Mononuclear cell (primary cell): ENCODE results near the gene EXOC3L1. TPM values are rescaled to one million over a fixed set of nuclear protein-coding genes. Genes with fewer than 3 reads are reported as not detected.
A peak's percentile ranks its signal among the peaks of the same experiment; 100 is the strongest.

Experiments
- H3K27me3 ChIP-seq: 2 replicates; pipeline ENCODE4 v1.6.0; 2011; ENCODE audit warnings: low read length, control low read depth; ENCODE audit not compliant: insufficient read depth
- H3K4me1 ChIP-seq: 2 replicates; pipeline ENCODE4 v1.5.1; 2011; ENCODE audit warnings: mild to moderate bottlenecking, low read length, control low read depth; ENCODE audit not compliant: insufficient read depth
- H3K4me3 ChIP-seq: 2 replicates; pipeline ENCODE4 v1.5.1; 2011; ENCODE audit warnings: mild to moderate bottlenecking, low read length, moderate library complexity
- H3K9me3 ChIP-seq: 2 replicates; pipeline ENCODE4 v1.5.1; 2011; ENCODE audit warnings: low read depth, mild to moderate bottlenecking, control low read depth, low read length
- total RNA-seq: library from RNA; depleted of rRNA; stranded (reverse); fragments of >200 nt; gene quantifications from one replicate; pipeline ENCODE4 v1.2.3, GENCODE V29; 2012

The EXOC3L1 gene
- total RNA-seq, 1 donor: 0.42 TPM

DNA sequence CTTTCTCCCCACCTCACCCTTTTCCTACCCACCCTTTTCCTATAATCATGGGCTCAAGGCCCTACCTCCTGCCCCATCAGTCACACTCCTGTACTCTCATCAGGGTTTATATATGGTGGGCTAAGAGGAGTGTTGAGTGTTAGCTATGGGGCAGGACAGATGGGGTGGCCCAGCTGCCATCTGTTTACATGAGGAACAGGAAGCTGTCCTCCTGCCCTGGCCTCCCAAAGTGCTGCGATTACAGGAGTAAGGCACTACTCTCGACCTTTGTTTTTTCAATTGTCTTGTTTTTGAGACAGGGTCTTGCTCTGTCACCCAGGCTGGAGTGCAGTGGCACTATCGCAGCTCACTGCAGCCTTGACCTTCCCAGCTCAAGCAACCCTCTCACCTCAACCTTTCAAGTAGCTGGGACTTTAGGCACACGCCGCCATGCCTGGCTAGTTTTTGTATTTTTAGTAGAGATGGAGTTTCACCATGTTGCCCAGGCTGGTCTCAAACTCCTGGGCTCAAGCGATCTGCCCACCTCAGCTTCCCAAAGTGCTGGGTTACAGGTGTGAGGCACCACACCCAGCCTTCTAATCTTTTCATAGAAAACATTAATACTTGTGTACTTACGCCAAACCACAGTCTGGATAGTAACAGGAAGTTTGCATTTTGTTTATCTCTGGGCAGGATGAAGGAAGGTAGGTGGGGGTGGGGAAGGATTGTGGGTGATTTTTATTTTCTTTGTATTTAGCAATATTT, 31.9 kb downstream of the EXOC3L1 start:
- Histone ChIP-seq H3K9me3 (no peaks in the 10 kb centered on the region), H3K4me1 (peaks cover 78% of the 10 kb centered on the region), H3K4me3 (no peak overlapping the region), H3K27me3 (peaks cover 20% of the 10 kb centered on the region)

GRCh38 chr16:67157106-67157748, 32.7 kb downstream of the EXOC3L1 start:
- Histone ChIP-seq H3K4me3 (no peak overlapping the region), H3K9me3 (no peaks in the 10 kb centered on the region), H3K27me3 (peaks cover 11% of the 10 kb centered on the region), H3K4me1 (peaks cover 70% of the 10 kb centered on the region)

GRCh38 chr16:67156143-67156844, 33.6 kb downstream of the EXOC3L1 start:
- Histone ChIP-seq H3K4me1 (peaks cover 63% of the 10 kb centered on the region), H3K27me3 (peaks cover 10% of the 10 kb centered on the region), H3K4me3 (no peak overlapping the region), H3K9me3 (no peaks in the 10 kb centered on the region)

- H3K27me3 ChIP-seq: peaks cover 15% of the 10 kb centered on the region
- H3K9me3 ChIP-seq: no peaks in the 10 kb centered on the region
- peaks cover 62% of the 10 kb centered on the region for H3K4me1 ChIP-seq
- no peak overlapping the region for H3K4me3 ChIP-seq
Measured at GRCh38 chr16:67155295-67156142, 34.4 kb downstream of the EXOC3L1 start.

GRCh38 chr16:67154578-67155294, 35.2 kb downstream of the EXOC3L1 start:
- H3K4me1 ChIP-seq: peaks cover 64% of the 10 kb centered on the region
- no peak overlapping the region for H3K4me3 ChIP-seq
- H3K27me3 ChIP-seq: peaks cover 17% of the 10 kb centered on the region
- H3K9me3 ChIP-seq: no peaks in the 10 kb centered on the region

- peaks cover 21% of the 10 kb centered on the region for H3K27me3 ChIP-seq
- H3K9me3 ChIP-seq: no peaks in the 10 kb centered on the region
- H3K4me1 ChIP-seq: peaks cover 35% of the 10 kb centered on the region
- no peak overlapping the region for H3K4me3 ChIP-seq
Measured at GRCh38 chr16:67151431-67152097, 38.4 kb downstream of the EXOC3L1 start.

GRCh38 chr16:67150833-67151396, 39.0 kb downstream of the EXOC3L1 start, which contains the start of gene B3GNT9:
Gene B3GNT9, minus strand, starts transcription at chr16:67150998. Its CDS starts 513 bp downstream, at chr16:67150485.
- Histone ChIP-seq H3K27me3 (peaks cover 21% of the 10 kb centered on the region), H3K9me3 (no peaks in the 10 kb centered on the region), H3K4me1 (peaks cover 29% of the 10 kb centered on the region), H3K4me3 (peak within 1 kb of the TSS; percentile 30)

DNA sequence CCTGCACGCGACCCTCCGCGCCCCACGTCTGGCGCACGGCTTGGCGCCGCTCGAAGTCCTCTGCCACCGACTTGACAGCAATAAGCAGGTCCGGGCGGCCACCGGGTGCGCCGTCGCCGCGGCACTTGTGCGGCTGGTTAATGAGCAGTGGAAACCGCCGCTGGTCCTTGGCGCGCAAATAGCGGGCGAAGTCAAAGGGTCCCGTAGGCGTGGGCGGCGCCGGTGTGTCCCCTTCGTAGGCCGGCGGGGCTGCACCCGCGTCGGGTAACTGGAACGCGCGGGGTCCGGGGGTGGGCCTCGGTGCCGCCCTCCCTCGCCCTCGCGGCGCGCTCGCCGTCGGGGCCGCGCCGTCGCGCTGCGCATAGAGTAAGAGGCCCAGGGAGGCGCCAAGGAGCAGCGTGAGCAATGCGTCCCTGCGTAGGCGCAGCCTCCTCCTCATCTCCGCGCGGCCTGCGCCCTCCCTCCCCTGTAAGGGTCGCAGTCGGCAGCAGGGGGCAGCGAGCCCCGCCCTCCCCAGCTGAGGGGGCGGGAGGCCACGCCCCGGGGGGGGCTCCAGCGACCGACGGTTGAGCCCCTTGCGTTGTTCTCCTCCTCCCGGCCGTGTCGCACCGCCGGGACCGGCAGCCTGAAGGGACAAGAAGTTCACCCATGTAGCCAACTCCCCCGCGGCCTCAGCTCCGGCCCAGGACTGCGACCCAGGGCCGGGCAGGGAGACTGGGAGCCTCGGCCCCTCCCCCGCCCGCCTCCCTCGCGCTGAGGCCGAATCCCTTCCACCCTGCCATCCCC, 39.7 kb downstream of the EXOC3L1 start:
- peak overlapping the region; percentile 30 for H3K4me3 ChIP-seq
- peaks cover 21% of the 10 kb centered on the region for H3K27me3 ChIP-seq
- H3K4me1 ChIP-seq: peaks cover 22% of the 10 kb centered on the region
- no peaks in the 10 kb centered on the region for H3K9me3 ChIP-seq

DNA sequence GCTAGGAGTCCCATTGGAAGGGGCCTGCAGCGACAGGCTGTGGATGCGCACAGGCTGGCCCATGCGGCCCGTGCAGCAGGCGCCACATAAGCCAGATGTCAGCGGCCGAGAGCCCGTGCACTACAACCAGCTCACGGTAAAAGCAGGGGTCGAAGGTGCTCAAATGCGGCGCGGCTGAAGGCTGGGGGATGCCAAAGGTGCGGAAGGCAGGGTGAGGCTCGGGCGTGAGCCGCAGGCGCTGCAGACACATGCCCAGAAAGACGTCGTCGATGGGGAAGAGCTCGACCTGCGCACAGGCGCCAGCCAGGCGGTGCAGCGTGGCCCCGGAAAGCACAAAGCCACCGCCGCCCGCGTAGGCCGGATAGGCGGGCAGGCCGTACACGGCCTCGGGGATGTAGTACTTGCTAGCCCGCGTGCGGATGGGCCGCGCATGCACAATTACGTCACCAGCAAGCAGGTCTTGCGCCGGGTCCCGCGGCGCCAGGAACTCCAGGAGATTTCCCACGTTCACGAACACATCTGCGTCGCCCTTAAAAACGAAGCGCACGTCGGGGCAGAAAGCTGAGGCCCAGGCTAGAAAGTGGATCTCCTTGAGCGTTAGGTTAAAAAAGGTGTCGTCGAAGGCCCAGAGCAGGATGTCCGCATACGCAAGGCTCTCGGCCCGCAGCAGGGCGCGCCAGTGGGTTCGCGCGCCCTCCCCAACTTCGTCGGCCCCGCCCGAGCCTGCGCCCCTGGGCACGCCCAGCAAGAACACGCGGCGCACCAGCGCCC, 40.5 kb downstream of the EXOC3L1 start:
- Histone ChIP-seq H3K4me1 (peaks cover 16% of the 10 kb centered on the region), H3K9me3 (no peaks in the 10 kb centered on the region), H3K4me3 (no peak overlapping the region), H3K27me3 (peaks cover 21% of the 10 kb centered on the region)

DNA sequence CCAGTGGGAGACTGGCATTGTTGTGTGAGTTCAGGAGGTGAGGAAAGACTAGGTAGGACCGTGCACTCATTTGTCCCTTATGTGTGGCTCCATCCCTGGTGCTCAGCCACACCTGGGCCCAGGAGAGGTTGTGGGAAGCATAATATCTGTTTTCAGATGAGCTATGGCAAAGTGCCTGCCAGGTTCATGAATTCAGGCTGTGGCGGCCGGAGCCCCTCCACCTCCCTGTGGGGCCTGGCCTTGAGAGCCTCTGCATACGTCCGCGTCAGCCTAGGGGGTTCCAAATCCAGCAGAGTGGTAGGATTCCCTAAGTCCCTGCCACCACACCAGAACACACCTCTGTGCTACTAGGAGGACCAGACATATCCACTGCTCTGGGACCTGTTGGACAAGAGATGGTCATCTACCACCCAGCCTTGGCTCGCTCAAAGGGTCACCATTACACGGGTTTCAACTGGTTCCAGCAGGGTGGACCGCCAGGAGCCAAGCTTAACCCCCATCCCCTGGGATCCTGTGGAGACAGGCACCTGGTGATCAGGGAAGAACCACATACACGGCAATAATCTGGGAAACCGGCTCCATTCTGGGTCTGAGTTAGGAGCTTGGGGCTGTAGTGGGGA, 41.2 kb downstream of the EXOC3L1 start:
- H3K9me3 ChIP-seq: no peaks in the 10 kb centered on the region
- peaks cover 15% of the 10 kb centered on the region for H3K4me1 ChIP-seq

GRCh38 chr16:67148221-67148620, 41.7 kb downstream of the EXOC3L1 start:
- Histone ChIP-seq H3K4me3 (no peak overlapping the region), H3K27me3 (peaks cover 21% of the 10 kb centered on the region), H3K9me3 (no peaks in the 10 kb centered on the region), H3K4me1 (peaks cover 15% of the 10 kb centered on the region)

More for the DNA sequence above, 41.2 kb downstream of the EXOC3L1 start:
- Histone ChIP-seq H3K27me3 (peaks cover 21% of the 10 kb centered on the region), H3K4me3 (no peak overlapping the region)
